Measurements from ENCODE around the gene GFER. TPM values are rescaled to one million over a fixed set of nuclear protein-coding genes. Genes with fewer than 3 reads are reported as not detected.
"Not testable (repeated sequence)": the region's sequence is repeated elsewhere in the genome, so short reads cannot be mapped to it uniquely, and the experiment has no call there.

GFER gene
- total and polyA plus RNA-seq, 3 donors from 2014 or later, result 25.7 to 40.0 (median 25.8) TPM

- intact Hi-C loops (cut with DNase I; ENCODE audit: low total_unique reads), result no loop called here
- DNase-seq, result no peak
- no peak overlapping the region for H3K4me3 ChIP-seq
Observed at GRCh38 chr16:2008009-2008526, 24.1 kb downstream of the GFER start.

GRCh38 chr16:2008631-2009163 is 24.7 kb downstream of the GFER start:
- Histone ChIP-seq H3K36me3 (ENCODE audit: low read depth, missing control alignments) (no peaks in the 10 kb centered on the region), H3K27ac (peak overlapping the region in 1 of 2 donors; percentile 72), H3K4me1 (peaks cover 44% of the 10 kb centered on the region), H3K4me3 (peak overlapping the region; percentile 80 to 83), H3K27me3 (no peaks in the 10 kb centered on the region), H3K9me3 (no peaks in the 10 kb centered on the region)
- WGBS, 2 donors, result 2 to 5% methylated on average over 17 to 23 of the region's 23 CpGs
- no peak for DNase-seq
- TF ChIP-seq CTCF (IDR thresholded peaks at IDR 0.05) (no peak), POLR2A (IDR thresholded peaks at IDR 0.05) (no peak)
- intact Hi-C loops (cut with DNase I; ENCODE audit: low total_unique reads), result no loop called here

More at GRCh38 chr16:2008009-2008526, 24.1 kb downstream of the GFER start:
- WGBS, 2 donors, result 34 to 48% methylated on average over 12 to 15 of the region's 15 CpGs
- Histone ChIP-seq H3K27ac (no peak overlapping the region), H3K4me1 (peaks cover 47% of the 10 kb centered on the region), H3K9me3 (no peaks in the 10 kb centered on the region), H3K27me3 (no peaks in the 10 kb centered on the region), H3K36me3 (ENCODE audit: low read depth, missing control alignments) (no peaks in the 10 kb centered on the region)
- TF ChIP-seq POLR2A (IDR thresholded peaks at IDR 0.05) (no peak), CTCF (IDR thresholded peaks at IDR 0.05) (no peak)

- Histone ChIP-seq H3K9me3 (no peaks in the 10 kb centered on the region), H3K27me3 (no peaks in the 10 kb centered on the region), H3K4me3 (peak overlapping the region; percentile 80 to 83), H3K4me1 (peaks cover 39% of the 10 kb centered on the region), H3K27ac (peak overlapping the region in 1 of 2 donors; percentile 72), H3K36me3 (ENCODE audit: low read depth, missing control alignments) (no peaks in the 10 kb centered on the region)
- intact Hi-C loops (cut with DNase I; ENCODE audit: low total_unique reads), result no loop called here
- TF ChIP-seq POLR2A (IDR thresholded peaks at IDR 0.05) (no peak), CTCF (IDR thresholded peaks at IDR 0.05) (no peak)
- WGBS, 2 donors, result 2% methylated on average over 32 of the region's 55 CpGs; no CpG with 5 or more reads in 1 of the 2 donors
- DNase-seq, result no peak
Observed at GRCh38 chr16:2009164-2009711, 25.2 kb downstream of the GFER start.

GRCh38 chr16:2009791-2010510 is 26.0 kb downstream of the GFER start, which contains the start of gene ZNF598:
TSS of gene ZNF598 (minus strand) at chr16:2009821.
- TF ChIP-seq CTCF (IDR thresholded peaks at IDR 0.05), result no peak
- TF ChIP-seq POLR2A (IDR thresholded peaks at IDR 0.05), result peak; percentile 20
- no peaks in the 10 kb centered on the region for H3K27me3 ChIP-seq
- no peaks in the 10 kb centered on the region for H3K36me3 ChIP-seq (ENCODE audit: low read depth, missing control alignments)
- peak within 1 kb of the TSS; percentile 80 to 83 for H3K4me3 ChIP-seq
- peaks cover 32% of the 10 kb centered on the region for H3K4me1 ChIP-seq
- peak within 1 kb of the TSS; percentile 51 to 86 for H3K27ac ChIP-seq
- H3K9me3 ChIP-seq, result no peaks in the 10 kb centered on the region
- WGBS, 2 donors, result 2% methylated on average over 21 to 49 of the region's 52 CpGs
- DNase-seq, result peak; percentile 87
- intact Hi-C loops (cut with DNase I; ENCODE audit: low total_unique reads), result no loop called here

- H3K36me3 ChIP-seq (ENCODE audit: low read depth, missing control alignments); H3K27me3 ChIP-seq; H3K4me3 ChIP-seq; intact Hi-C loops (cut with DNase I; ENCODE audit: low total_unique reads); DNase-seq; H3K9me3 ChIP-seq; H3K27ac ChIP-seq: not testable (repeated sequence)
- WGBS, 2 donors, result 84 to 89% methylated on average over 9 of the region's 9 CpGs
- H3K4me1 ChIP-seq, result peaks cover 27% of the 10 kb centered on the region
Observed at GRCh38 chr16:2011726-2012125, 27.7 kb downstream of the GFER start.

All from testis (tissue), 3 donors.